Thoracic aorta (tissue), 2 donors: ENCODE results near the gene WDFY2. TPM values are rescaled to one million over a fixed set of nuclear protein-coding genes. Genes with fewer than 3 reads are reported as not detected.

Experiments used
- ATAC-seq: fragments of 150-250 bp; one replicate; pipeline ENCODE4 v1.8.0; 2017; ENCODE audit warnings: low read depth; ENCODE audit not compliant: insufficient number of reproducible peaks, low FRiP score
- DNase-seq: peaks from one replicate; pipeline ENCODE4 v3.0.0-alpha.2; 2020; ENCODE audit warnings: low spot score
- H3K27ac ChIP-seq, 2 donors: fragments of 200-600 bp; sonication (generic); 1 replicate in 1 of 2; 2 replicates in 1 of 2; pipeline ENCODE4 v1.5.1; 2016; ENCODE audit warnings: mild to moderate bottlenecking in 2 of 2, moderate library complexity in 2 of 2
- H3K27me3 ChIP-seq: fragments of 200-600 bp; sonication (generic); replicated peaks from 2 replicates; pipeline ENCODE4 v1.6.0; 2016; ENCODE audit warnings: mild to moderate bottlenecking; ENCODE audit not compliant: insufficient read depth
- H3K36me3 ChIP-seq: fragments of 200-600 bp; sonication (generic); one replicate; pipeline ENCODE4 v1.5.1; 2016
- H3K4me1 ChIP-seq, 2 donors: fragments of 200-600 bp; sonication (generic); 1 replicate in 1 of 2; 2 replicates in 1 of 2; pipeline versions ENCODE4 v1.5.1 to v1.6.0; 2016; ENCODE audit warnings: low read depth in 2 of 2, mild to moderate bottlenecking in 1 of 2; ENCODE audit not compliant: control insufficient read depth in 1 of 2
- H3K4me3 ChIP-seq: fragments of 200-600 bp; sonication (generic); 2 replicates; pipeline ENCODE4 v1.5.1; 2016; ENCODE audit warnings: mild to moderate bottlenecking
- H3K9me3 ChIP-seq: fragments of 200-600 bp; sonication (generic); 2 replicates; pipeline ENCODE4 v1.5.1; 2016
- CTCF ChIP-seq: fragments of 200-600 bp; sonication (generic); IDR thresholded peaks from one replicate; pipeline ENCODE4 v1.5.1; 2019; ENCODE audit warnings: antibody characterized with exemption
- total RNA-seq, 2 donors: library from RNA; depleted of rRNA; stranded (reverse); fragments of >200 nt; gene quantifications; one replicate each; pipeline versions ENCODE4 v1.1.0 to v1.2.3, GENCODE V29; 2016

The WDFY2 gene
- total RNA-seq, 2 donors from 2014 or later = 14.6 to 19.3 TPM

- Histone ChIP-seq H3K27me3 (no peaks in the 10 kb centered on the region), H3K9me3 (no peaks in the 10 kb centered on the region), H3K4me3 (no peak overlapping the region), H3K27ac (no peak overlapping the region), H3K4me1 (no peaks in the 10 kb centered on the region), H3K36me3 (no peaks in the 10 kb centered on the region)
- no peak for TF ChIP-seq CTCF
- DNase-seq (no peak), ATAC-seq (no peak)
Observed at GRCh38 chr13:51713807-51714206, 129.5 kb downstream of the WDFY2 start.

DNA sequence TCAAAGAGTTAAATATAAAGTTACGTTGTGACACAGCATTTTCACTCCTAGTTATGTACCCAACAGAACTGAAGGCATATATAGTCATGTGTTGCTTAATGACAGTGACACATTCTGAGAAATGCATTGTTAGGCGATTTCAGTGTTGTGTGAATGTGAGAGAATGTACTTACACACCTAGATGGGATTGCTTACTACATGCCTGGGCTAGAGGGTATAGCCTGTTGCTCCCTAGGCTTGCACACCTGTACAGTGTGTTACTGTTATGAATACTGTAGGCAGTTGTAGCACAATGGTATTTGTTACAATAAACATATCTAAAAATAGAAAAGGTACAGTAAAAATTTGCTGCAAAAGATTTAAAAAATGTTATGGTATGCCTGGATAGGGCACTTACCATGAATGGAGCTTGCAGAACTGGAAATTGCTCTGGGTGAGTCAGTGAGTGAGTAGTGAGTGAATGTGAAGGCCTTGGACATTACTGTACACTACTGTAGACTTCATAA is 130.5 kb downstream of the WDFY2 start:
- Histone ChIP-seq H3K9me3 (no peaks in the 10 kb centered on the region), H3K4me1 (no peaks in the 10 kb centered on the region), H3K4me3 (no peak overlapping the region), H3K36me3 (no peaks in the 10 kb centered on the region), H3K27ac (no peak overlapping the region), H3K27me3 (no peaks in the 10 kb centered on the region)
- ATAC-seq (no peak), DNase-seq (no peak)
- no peak for TF ChIP-seq CTCF

DNA sequence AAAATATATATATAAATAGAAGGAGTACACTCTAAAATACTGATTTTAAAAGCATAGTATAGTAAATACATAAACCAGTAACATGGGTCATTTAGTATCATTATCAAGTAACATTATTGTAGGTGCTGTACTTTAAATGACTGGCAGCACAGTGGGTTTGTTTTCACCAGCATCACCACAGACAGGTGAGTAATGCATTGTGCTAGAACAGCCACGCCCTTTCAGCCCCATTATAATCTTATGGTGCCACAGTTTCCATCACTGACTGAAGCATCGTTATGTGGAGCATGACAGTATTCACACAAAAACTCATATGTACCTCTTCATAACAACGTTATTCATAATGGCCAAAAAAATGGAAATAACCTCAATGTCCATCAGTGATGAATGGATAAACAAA is 131.4 kb downstream of the WDFY2 start:
- H3K36me3 ChIP-seq = no peaks in the 10 kb centered on the region

GRCh38 chr13:51717786-51718398 is 133.6 kb downstream of the WDFY2 start:
- Histone ChIP-seq H3K9me3 (no peaks in the 10 kb centered on the region), H3K4me1 (peaks cover 2 to 21% of the 10 kb centered on the region in 2 donors), H3K36me3 (no peaks in the 10 kb centered on the region), H3K27ac (no peak overlapping the region), H3K27me3 (no peaks in the 10 kb centered on the region), H3K4me3 (no peak overlapping the region)
- TF ChIP-seq CTCF = no peak
- no peak for DNase-seq
- ATAC-seq = no peak

More for the DNA sequence above, 131.4 kb downstream of the WDFY2 start:
- Histone ChIP-seq H3K27ac (no peak overlapping the region), H3K27me3 (no peaks in the 10 kb centered on the region), H3K9me3 (no peaks in the 10 kb centered on the region), H3K4me1 (no peaks in the 10 kb centered on the region), H3K4me3 (no peak overlapping the region)
- DNase-seq (no peak), ATAC-seq (no peak)
- TF ChIP-seq CTCF = no peak

- Histone ChIP-seq H3K4me3 (no peak overlapping the region), H3K27ac (no peak overlapping the region), H3K27me3 (no peaks in the 10 kb centered on the region), H3K36me3 (no peaks in the 10 kb centered on the region), H3K9me3 (no peaks in the 10 kb centered on the region), H3K4me1 (peaks cover 11 to 36% of the 10 kb centered on the region in 2 donors)
- DNase-seq (no peak), ATAC-seq (no peak)
- no peak for TF ChIP-seq CTCF
Observed at GRCh38 chr13:51719394-51719793, 135.1 kb downstream of the WDFY2 start.
